Esophagus squamous epithelium (tissue), 4 donors: Measurements from ENCODE around the gene KRT35.

Source experiments
- POLR2A ChIP-seq, 4 donors: fragments of 450-650 bp; IDR thresholded peaks; one replicate each; pipeline ENCODE4 v1.6.1; 2017; ENCODE audit warnings: antibody characterized with exemption in 4 of 4, mild to moderate bottlenecking in 4 of 4, moderate library complexity in 3 of 4
- TF ChIP-seq, protein P1 (sequence below), 6 experiments: fragments of 450-650 bp in 4 of 6; fragments of 200-600 bp in 2 of 6; sonication (generic) in 2 of 6; IDR thresholded peaks; one replicate each; pipeline ENCODE4 v1.5.1; 2016 to 2019; ENCODE audit warnings: antibody characterized with exemption in 6 of 6, mild to moderate bottlenecking in 4 of 6, moderate library complexity in 4 of 6

DNA sequence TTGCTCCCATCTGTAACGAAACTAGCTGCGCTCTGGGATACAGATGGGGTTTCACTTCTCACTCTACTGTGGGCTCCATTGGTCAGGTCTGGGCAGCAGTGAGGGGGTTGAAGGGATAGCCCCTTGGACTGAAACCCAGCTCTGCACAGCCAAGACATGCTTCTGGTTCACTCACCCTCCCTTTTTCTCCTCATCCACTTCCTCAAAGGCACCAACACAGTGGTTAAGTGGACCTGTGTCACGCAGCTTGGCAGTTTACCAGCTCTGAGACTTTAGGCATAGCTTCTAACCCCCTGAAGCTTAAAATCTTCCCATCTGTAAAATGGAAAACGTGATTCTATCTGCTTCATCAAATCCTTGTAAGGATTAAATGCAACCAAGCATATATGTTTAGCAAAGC is 28.7 kb downstream of the KRT35 start:
- TF ChIP-seq, protein P1, sequence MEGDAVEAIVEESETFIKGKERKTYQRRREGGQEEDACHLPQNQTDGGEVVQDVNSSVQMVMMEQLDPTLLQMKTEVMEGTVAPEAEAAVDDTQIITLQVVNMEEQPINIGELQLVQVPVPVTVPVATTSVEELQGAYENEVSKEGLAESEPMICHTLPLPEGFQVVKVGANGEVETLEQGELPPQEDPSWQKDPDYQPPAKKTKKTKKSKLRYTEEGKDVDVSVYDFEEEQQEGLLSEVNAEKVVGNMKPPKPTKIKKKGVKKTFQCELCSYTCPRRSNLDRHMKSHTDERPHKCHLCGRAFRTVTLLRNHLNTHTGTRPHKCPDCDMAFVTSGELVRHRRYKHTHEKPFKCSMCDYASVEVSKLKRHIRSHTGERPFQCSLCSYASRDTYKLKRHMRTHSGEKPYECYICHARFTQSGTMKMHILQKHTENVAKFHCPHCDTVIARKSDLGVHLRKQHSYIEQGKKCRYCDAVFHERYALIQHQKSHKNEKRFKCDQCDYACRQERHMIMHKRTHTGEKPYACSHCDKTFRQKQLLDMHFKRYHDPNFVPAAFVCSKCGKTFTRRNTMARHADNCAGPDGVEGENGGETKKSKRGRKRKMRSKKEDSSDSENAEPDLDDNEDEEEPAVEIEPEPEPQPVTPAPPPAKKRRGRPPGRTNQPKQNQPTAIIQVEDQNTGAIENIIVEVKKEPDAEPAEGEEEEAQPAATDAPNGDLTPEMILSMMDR (IDR thresholded peaks at IDR 0.05): no peak
- TF ChIP-seq POLR2A (IDR thresholded peaks at IDR 0.05): no peak
